SK-N-SH (cell line): ENCODE results near the gene ISYNA1.

Experiments
- CHD2 ChIP-seq: fragments of 150-350 bp; IDR thresholded peaks from 2 replicates; pipeline ENCODE4 v1.6.1; 2018; ENCODE audit warnings: low read length; ENCODE audit not compliant: partially characterized antibody
- CTCF ChIP-seq: fragments of 200-600 bp; sonication (generic); IDR thresholded peaks from 2 replicates; pipeline ENCODE4 v1.6.1; 2017; ENCODE audit warnings: antibody characterized with exemption, mild to moderate bottlenecking, moderate library complexity
- EP300 ChIP-seq, 2 experiments: IDR thresholded peaks; 2 replicates each; pipeline versions ENCODE4 v1.4.0 to v1.6.1; 2012; ENCODE audit warnings: borderline replicate concordance in 1 of 2, low read depth in 1 of 2, low read length in 1 of 2
- FOSL2 ChIP-seq: IDR thresholded peaks from 2 replicates; pipeline ENCODE4 v1.4.0; 2012; ENCODE audit warnings: low read depth, mild to moderate bottlenecking, moderate library complexity, borderline replicate concordance
- FOXM1 ChIP-seq: IDR thresholded peaks from 2 replicates; pipeline ENCODE4 v1.4.0; 2012; ENCODE audit warnings: low read depth, mild to moderate bottlenecking
- PBX3 ChIP-seq: IDR thresholded peaks from 2 replicates; pipeline ENCODE4; 2012
- POLR2AphosphoS5 ChIP-seq: IDR thresholded peaks from 2 replicates; pipeline ENCODE4 v1.6.1; 2012; ENCODE audit warnings: low read depth, low read length
- RAD21 ChIP-seq: IDR thresholded peaks from 2 replicates; pipeline ENCODE4 v1.6.1; 2012; ENCODE audit warnings: mild to moderate bottlenecking, low read length
- REST ChIP-seq: IDR thresholded peaks from 2 replicates; pipeline ENCODE4 v1.6.1; 2012; ENCODE audit warnings: mild to moderate bottlenecking, low read depth, low read length, moderate library complexity
- RFX5 ChIP-seq: IDR thresholded peaks from 2 replicates; pipeline ENCODE4 v1.6.1; 2012; ENCODE audit warnings: mild to moderate bottlenecking, improper control_type of control experiment, low read length
- ZBTB33 ChIP-seq: IDR thresholded peaks from 2 replicates; pipeline ENCODE4 v1.4.0; 2012; ENCODE audit warnings: low read depth, borderline replicate concordance

- TF ChIP-seq CTCF = no peak
- TF ChIP-seq RAD21 = no peak
- TF ChIP-seq FOSL2 = no peak
- no peak for TF ChIP-seq REST
- TF ChIP-seq POLR2AphosphoS5 = no peak
- TF ChIP-seq ZBTB33 = no peak
- TF ChIP-seq CHD2 = no peak
- TF ChIP-seq EP300 (IDR thresholded peaks at IDR 0.05; ENCODE audit: borderline replicate concordance in 1 of 2, low read depth in 1 of 2, low read length in 1 of 2) = no peak
- no peak for TF ChIP-seq RFX5
- no peak for TF ChIP-seq FOXM1
- no peak for TF ChIP-seq PBX3
Measured at GRCh38 chr19:18392417-18392816, 45.5 kb downstream of the ISYNA1 start.
